GM21786 (cell line): Measurements from ENCODE around the gene KAT6B.
"Not testable (repeated sequence)": the region's sequence is repeated elsewhere in the genome, so short reads cannot be mapped to it uniquely, and the experiment has no call there.

Source experiments
- ATAC-seq: cut with Tn5 transposase; IDR thresholded peaks from one replicate; pipeline ENCODE4 v1.9.1; 2021; ENCODE audit not compliant: unreplicated experiment

The KAT6B gene

GRCh38 chr10:74916283-74916682 is 89.9 kb downstream of the KAT6B start:
- ATAC-seq = no peak

GRCh38 chr10:74917481-74918077 is 91.2 kb downstream of the KAT6B start:
- no peak for ATAC-seq

- no peak for ATAC-seq
Observed at GRCh38 chr10:74919671-74920070, 93.3 kb downstream of the KAT6B start.

- ATAC-seq = not testable (repeated sequence)
Observed at GRCh38 chr10:74921070-74921469, 94.7 kb downstream of the KAT6B start.

- no peak for ATAC-seq
Observed at GRCh38 chr10:74921744-74922143, 95.3 kb downstream of the KAT6B start.

GRCh38 chr10:74922921-74923320 is 96.5 kb downstream of the KAT6B start:
- no peak for ATAC-seq

GRCh38 chr10:74923556-74923955 is 97.2 kb downstream of the KAT6B start:
- no peak for ATAC-seq

GRCh38 chr10:74924251-74924963 is 98.0 kb downstream of the KAT6B start:
- no peak for ATAC-seq

- ATAC-seq = no peak
Observed at GRCh38 chr10:74925291-74925690, 98.9 kb downstream of the KAT6B start.

- ATAC-seq = no peak
Observed at GRCh38 chr10:74925708-74926107, 99.3 kb downstream of the KAT6B start.

GRCh38 chr10:74926791-74927585 is 100.6 kb downstream of the KAT6B start:
- ATAC-seq = no peak

- ATAC-seq = no peak
Observed at GRCh38 chr10:74927701-74928100, 101.3 kb downstream of the KAT6B start.

GRCh38 chr10:74928742-74929191 is 102.4 kb downstream of the KAT6B start:
- no peak for ATAC-seq

- ATAC-seq = no peak
Observed at GRCh38 chr10:74929197-74929596, 102.8 kb downstream of the KAT6B start.

GRCh38 chr10:74930965-74931364 is 104.6 kb downstream of the KAT6B start:
- ATAC-seq = no peak

- ATAC-seq = no peak
Observed at GRCh38 chr10:74932648-74933047, 106.2 kb downstream of the KAT6B start.

GRCh38 chr10:74934100-74934812 is 107.9 kb downstream of the KAT6B start:
- ATAC-seq = no peak

- no peak for ATAC-seq
Observed at GRCh38 chr10:74936577-74937265, 110.3 kb downstream of the KAT6B start.

- no peak for ATAC-seq
Observed at GRCh38 chr10:74937266-74937856, 111.0 kb downstream of the KAT6B start.

GRCh38 chr10:74944205-74944604 is 117.8 kb downstream of the KAT6B start:
- ATAC-seq = no peak
